ENCODE data around the gene OLIG3.
A peak's percentile ranks its signal among the peaks of the same experiment; 100 is the strongest.

OLIG3 gene

DNA sequence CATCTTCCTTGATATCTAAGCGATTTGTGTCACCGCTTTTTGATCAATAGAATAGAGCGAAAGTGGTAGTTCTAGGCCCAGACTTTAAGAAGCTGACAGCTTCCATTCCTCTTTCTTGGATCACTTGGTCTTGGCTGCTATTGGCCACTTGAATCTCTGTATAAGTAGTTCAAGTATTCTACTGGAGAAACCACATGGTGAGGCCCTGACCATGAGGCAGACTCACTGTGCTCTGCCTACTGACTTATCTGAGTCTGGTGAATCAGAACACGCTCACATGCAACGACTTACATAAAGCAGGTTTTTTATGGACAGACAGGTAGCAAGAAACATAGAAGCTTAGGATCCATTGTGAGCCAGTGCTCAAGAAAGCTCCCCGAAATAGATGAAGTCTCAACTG, 27.0 kb downstream of the OLIG3 start:
- peak; percentile 22 for DNase-seq (ENCODE audit: low spot score)

DNA sequence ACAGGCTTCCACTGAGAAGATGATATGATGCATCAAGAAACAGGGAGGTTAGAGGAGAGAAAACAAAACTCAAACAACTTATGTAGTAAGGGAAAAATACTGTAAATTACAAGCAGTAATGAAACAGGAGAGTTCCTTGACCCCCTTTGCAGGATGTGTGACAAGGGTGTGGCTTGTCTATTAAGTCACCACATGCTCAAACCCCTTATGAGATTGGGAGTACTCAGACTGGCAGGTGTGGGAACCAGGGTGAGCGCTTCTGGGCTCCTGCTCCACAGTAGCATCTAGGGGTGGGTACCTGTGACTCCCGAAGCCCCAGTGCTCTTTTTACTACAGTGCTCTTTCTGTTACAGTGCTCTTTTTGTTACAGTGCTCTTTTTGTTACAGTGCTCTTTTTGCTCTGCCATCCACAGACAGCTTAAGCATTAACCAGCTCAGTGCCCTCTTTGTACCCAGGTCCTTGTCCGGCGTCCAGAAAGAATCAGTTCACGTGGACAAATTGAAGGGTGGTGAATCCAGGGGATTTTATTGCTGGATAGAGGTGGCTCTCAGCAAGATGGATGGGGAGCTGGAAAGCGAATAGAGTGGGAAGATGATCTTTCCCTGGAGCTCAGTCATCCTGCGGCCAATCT, 28.7 kb downstream of the OLIG3 start:
- no peak for DNase-seq (ENCODE audit: low spot score)

DNA sequence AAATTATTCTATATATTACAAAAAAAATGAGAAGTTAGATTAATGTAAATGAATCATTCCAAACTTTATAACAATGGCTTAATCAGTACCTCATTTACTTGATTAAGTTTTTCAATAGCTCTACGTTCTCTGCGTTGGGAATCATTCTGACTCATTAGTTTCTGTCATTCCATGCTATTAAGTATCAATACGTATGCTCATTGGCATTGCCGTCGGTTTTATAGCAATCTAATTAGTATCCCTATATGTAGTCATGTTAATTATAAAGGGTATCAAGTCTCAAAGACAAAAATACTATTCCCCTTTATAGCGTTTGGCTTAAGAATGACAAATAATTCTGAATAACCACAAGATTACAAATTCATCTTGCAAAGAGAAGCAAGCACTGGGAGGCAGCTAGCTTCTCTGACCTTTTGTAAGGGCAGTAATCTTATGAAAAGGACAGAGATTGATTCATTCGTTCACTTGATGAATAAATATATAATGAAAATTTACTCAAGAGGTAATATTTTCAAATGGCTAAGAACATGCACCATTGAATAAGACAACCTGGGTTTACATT, 41.8 kb downstream of the OLIG3 start:
- DNase-seq (ENCODE audit: low spot score): no peak

DNA sequence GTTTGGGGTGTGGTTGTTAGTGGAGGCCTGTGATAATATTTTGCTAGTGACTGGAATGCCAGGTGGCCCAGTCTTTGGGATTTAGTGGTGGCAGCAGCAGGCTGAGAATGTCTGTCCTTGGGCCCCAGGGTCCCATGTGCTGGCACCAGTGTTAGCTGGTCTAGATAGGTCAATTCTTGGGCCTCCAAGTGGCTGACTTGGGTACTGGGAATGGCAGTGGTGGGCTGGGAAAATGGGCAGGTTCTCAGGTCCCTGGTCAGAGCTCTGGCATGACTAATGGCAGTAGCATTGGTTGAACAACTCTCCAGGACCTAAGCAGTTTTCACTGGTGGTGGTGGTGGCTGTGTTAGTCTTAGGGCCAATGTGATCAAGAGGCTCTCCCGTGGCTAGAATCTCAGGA, 50.3 kb downstream of the OLIG3 start:
- DNase-seq (ENCODE audit: low spot score): no peak
